Measurements from ENCODE around the gene TMEM213. TPM values are rescaled to one million over a fixed set of nuclear protein-coding genes. Genes with fewer than 3 reads are reported as not detected.
"Not testable (repeated sequence)": the region's sequence is repeated elsewhere in the genome, so short reads cannot be mapped to it uniquely, and the experiment has no call there.

The TMEM213 gene
- not detected in 2 replicates for total RNA-seq

GRCh38 chr7:138797715-138798320, at the start of gene TMEM213, which contains the start of gene ATP6V0A4:
TSS of gene TMEM213 (plus strand) at chr7:138797994. CDS start at chr7:138798105, 111 bp downstream.
TSS of gene ATP6V0A4 (minus strand) at chr7:138798196. CDS start at chr7:138771247, 26,949 bp downstream.
- no peak for DNase-seq

- no peak for DNase-seq
Observed at GRCh38 chr7:138748666-138749065, 49.1 kb upstream of the TMEM213 start.

- DNase-seq, result no peak
Observed at GRCh38 chr7:138749960-138750359, 47.8 kb upstream of the TMEM213 start.

- no peak for DNase-seq
Observed at GRCh38 chr7:138750473-138750872, 47.3 kb upstream of the TMEM213 start.

- DNase-seq, result no peak
Observed at GRCh38 chr7:138750901-138751464, 46.8 kb upstream of the TMEM213 start.

- peak; percentile 12 for DNase-seq
Observed at GRCh38 chr7:138752518-138753149, 45.2 kb upstream of the TMEM213 start.

- no peak for DNase-seq
Observed at GRCh38 chr7:138753150-138753518, 44.7 kb upstream of the TMEM213 start.

- DNase-seq, result no peak
Observed at GRCh38 chr7:138753610-138754009, 44.2 kb upstream of the TMEM213 start.

GRCh38 chr7:138755331-138755747, 42.5 kb upstream of the TMEM213 start:
- no peak for DNase-seq

- no peak for DNase-seq
Observed at GRCh38 chr7:138755842-138756590, 41.8 kb upstream of the TMEM213 start.

GRCh38 chr7:138756591-138757242, 41.1 kb upstream of the TMEM213 start:
- DNase-seq, result no peak

GRCh38 chr7:138768241-138768640, 29.6 kb upstream of the TMEM213 start:
- no peak for DNase-seq

GRCh38 chr7:138770904-138771303, 26.9 kb upstream of the TMEM213 start:
- no peak for DNase-seq

- no peak for DNase-seq
Observed at GRCh38 chr7:138773176-138773575, 24.6 kb upstream of the TMEM213 start.

- no peak for DNase-seq
Observed at GRCh38 chr7:138773817-138774216, 24.0 kb upstream of the TMEM213 start.

GRCh38 chr7:138776166-138776833, 21.5 kb upstream of the TMEM213 start:
- no peak for DNase-seq

- no peak for DNase-seq
Observed at GRCh38 chr7:138781004-138781403, 16.8 kb upstream of the TMEM213 start.

GRCh38 chr7:138784692-138785091, 13.1 kb upstream of the TMEM213 start:
- peak; percentile 44 for DNase-seq

GRCh38 chr7:138785587-138786437, 12.0 kb upstream of the TMEM213 start:
- peak; percentile 3 for DNase-seq

- DNase-seq, result no peak
Observed at GRCh38 chr7:138796038-138796615, 1.7 kb upstream of the TMEM213 start.

- DNase-seq, result not testable (repeated sequence)
Observed at GRCh38 chr7:138797046-138797445, 748 bp upstream of the TMEM213 start.

Measured in dermis blood vessel endothelial cell (primary cell).